HAP-1 (cell line): ENCODE measurements around the gene STX12.
"Not testable (repeated sequence)": the region's sequence is repeated elsewhere in the genome, so short reads cannot be mapped to it uniquely, and the experiment has no call there.

Experiments
- DNase-seq, 2 experiments: peaks; one replicate each; pipeline ENCODE4 v3.0.0-alpha.2; 2016 to 2020; ENCODE audit warnings: low spot score in 2 of 2
- H3K27me3 ChIP-seq: fragments of 250-450 bp; sonication (Bioruptor Pico); 2 replicates; pipeline ENCODE4 v1.5.1; 2020; ENCODE audit warnings: low read depth, mild to moderate bottlenecking, moderate library complexity
- H3K36me3 ChIP-seq: fragments of 250-450 bp; sonication (Bioruptor Pico); replicated peaks from 2 replicates; pipeline ENCODE4 v1.5.1; 2020; ENCODE audit warnings: mild to moderate bottlenecking
- H3K4me1 ChIP-seq: fragments of 250-450 bp; sonication (Bioruptor Pico); 2 replicates; pipeline ENCODE4 v1.5.1; 2020; ENCODE audit warnings: mild to moderate bottlenecking
- H3K4me3 ChIP-seq: fragments of 250-450 bp; sonication (Bioruptor Pico); 2 replicates; pipeline ENCODE4 v1.5.1; 2020; ENCODE audit warnings: mild to moderate bottlenecking, moderate library complexity
- H3K9me3 ChIP-seq: fragments of 250-450 bp; sonication (Bioruptor Pico); 2 replicates; pipeline ENCODE4 v1.5.1; 2020; ENCODE audit warnings: mild to moderate bottlenecking, moderate library complexity
- in situ Hi-C: fragments of 300-500 bp; cut with MboI; formaldehyde crosslinking; loops from 3 replicates; pipeline ENCODE4 v1.14.3; 2020; ENCODE audit warnings: low sequenced_read_pairs, inconsistent platforms, mixed read lengths

STX12 gene

GRCh38 chr1:27858949-27859576 lies 86.0 kb downstream of the STX12 start:
- in situ Hi-C loops = no loop called here
- no peaks in the 10 kb centered on the region for H3K27me3 ChIP-seq
- no peaks in the 10 kb centered on the region for H3K36me3 ChIP-seq
- no peaks in the 10 kb centered on the region for H3K9me3 ChIP-seq
- no peak for DNase-seq
- no peaks in the 10 kb centered on the region for H3K4me1 ChIP-seq
- H3K4me3 ChIP-seq = no peak overlapping the region

- in situ Hi-C loops = no loop called here
- no peaks in the 10 kb centered on the region for H3K36me3 ChIP-seq
- no peaks in the 10 kb centered on the region for H3K9me3 ChIP-seq
- no peak overlapping the region for H3K4me3 ChIP-seq
- DNase-seq = no peak
- H3K27me3 ChIP-seq = no peaks in the 10 kb centered on the region
- no peaks in the 10 kb centered on the region for H3K4me1 ChIP-seq
Observed at GRCh38 chr1:27861436-27861835, 88.4 kb downstream of the STX12 start.

DNA sequence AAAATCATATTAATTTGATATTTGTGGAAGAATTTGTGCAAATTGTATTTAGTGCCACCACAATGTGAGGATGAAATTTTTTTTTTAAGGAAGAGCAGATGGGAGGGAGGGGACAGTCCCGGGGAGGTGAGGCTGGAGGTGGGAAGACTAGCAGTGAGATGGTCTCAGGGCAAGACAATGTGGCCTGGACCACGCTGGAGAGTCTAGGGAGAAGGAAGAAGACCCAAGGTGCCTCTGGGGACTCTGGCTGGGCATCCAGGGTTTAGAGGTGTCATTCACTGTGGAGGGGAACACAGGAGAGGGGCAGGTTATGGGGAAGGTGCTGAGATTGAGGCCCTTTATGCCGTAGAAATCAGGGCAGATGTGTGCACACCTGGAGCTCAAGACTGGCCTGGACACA lies 89.0 kb downstream of the STX12 start:
- no peaks in the 10 kb centered on the region for H3K4me1 ChIP-seq
- H3K36me3 ChIP-seq = no peaks in the 10 kb centered on the region
- H3K4me3 ChIP-seq = no peak overlapping the region
- no peaks in the 10 kb centered on the region for H3K9me3 ChIP-seq
- no peaks in the 10 kb centered on the region for H3K27me3 ChIP-seq
- DNase-seq = no peak
- in situ Hi-C loops = no loop called here

GRCh38 chr1:27862671-27863537 lies 89.9 kb downstream of the STX12 start:
- H3K4me1 ChIP-seq = no peaks in the 10 kb centered on the region
- H3K36me3 ChIP-seq = no peaks in the 10 kb centered on the region
- no peak overlapping the region for H3K4me3 ChIP-seq
- no peaks in the 10 kb centered on the region for H3K27me3 ChIP-seq
- in situ Hi-C loops = no loop called here
- H3K9me3 ChIP-seq = no peaks in the 10 kb centered on the region
- no peak for DNase-seq

- DNase-seq = no peak
- in situ Hi-C loops = no loop called here
Observed at GRCh38 chr1:27863538-27863915, 90.5 kb downstream of the STX12 start.

DNA sequence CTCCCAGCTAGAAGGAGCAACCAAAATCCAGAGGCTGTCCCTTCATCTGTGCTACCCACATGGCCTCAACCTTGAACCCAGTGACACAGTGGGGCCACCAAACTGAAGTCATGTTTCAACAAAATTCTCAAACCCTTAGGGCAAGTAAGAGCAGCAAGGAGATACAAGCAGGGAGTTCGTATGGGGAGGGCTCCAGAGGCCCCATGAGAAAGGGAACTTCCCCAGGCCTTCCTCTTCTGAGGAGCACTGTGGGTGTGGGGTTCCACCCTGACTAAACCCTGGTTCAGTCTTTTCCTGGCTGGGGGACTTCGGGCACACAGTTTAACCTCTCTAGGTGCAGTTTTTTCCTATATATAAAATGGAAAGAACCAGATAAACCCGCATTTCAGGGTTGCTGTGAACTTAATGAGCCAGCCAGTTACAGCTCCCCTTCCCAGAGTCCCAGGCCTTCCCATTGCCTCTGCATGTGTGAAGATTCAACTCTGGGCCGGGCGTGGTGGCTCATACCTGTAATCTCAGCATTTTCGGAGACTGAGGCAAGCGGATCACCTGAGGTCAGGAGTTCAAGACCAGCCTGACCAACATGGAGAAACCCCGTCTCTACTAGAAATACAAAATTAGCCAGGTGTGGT lies 91.4 kb downstream of the STX12 start:
- Histone ChIP-seq H3K4me1 (no peaks in the 10 kb centered on the region), H3K27me3 (no peaks in the 10 kb centered on the region), H3K9me3 (no peaks in the 10 kb centered on the region), H3K36me3 (no peaks in the 10 kb centered on the region), H3K4me3 (no peak overlapping the region)
- no peak for DNase-seq
- in situ Hi-C loops = no loop called here

More at GRCh38 chr1:27863538-27863915, 90.5 kb downstream of the STX12 start:
- no peaks in the 10 kb centered on the region for H3K4me1 ChIP-seq
- no peak overlapping the region for H3K4me3 ChIP-seq
- H3K36me3 ChIP-seq = no peaks in the 10 kb centered on the region
- no peaks in the 10 kb centered on the region for H3K27me3 ChIP-seq
- H3K9me3 ChIP-seq = no peaks in the 10 kb centered on the region

DNA sequence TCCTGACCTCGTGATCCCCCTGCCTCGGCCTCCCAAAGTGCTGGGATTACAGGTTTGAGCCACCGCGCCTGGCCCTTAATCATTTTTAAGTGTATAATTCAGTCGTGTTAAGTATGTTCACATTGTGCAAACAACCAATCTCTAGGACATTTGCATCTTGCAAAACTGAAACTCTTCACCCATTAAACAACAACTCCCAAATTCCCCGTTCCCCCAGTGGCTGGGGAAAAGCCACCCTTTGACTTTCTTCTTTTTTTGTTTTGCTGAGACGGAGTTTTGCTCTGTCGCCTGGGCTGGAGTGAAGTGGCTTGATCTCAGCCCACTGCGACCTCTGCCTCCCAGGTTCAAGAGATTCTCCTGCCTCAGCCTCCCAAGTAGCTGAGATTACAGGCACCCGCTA lies 92.8 kb downstream of the STX12 start:
- no peaks in the 10 kb centered on the region for H3K4me1 ChIP-seq
- in situ Hi-C loops = no loop called here
- DNase-seq = no peak

GRCh38 chr1:27868556-27868931 lies 95.5 kb downstream of the STX12 start:
- no peaks in the 10 kb centered on the region for H3K36me3 ChIP-seq
- H3K27me3 ChIP-seq = no peaks in the 10 kb centered on the region
- in situ Hi-C loops = no loop called here
- H3K4me3 ChIP-seq = no peak overlapping the region
- DNase-seq = no peak
- H3K4me1 ChIP-seq = peaks cover 4% of the 10 kb centered on the region
- no peaks in the 10 kb centered on the region for H3K9me3 ChIP-seq

More for the DNA sequence above, 92.8 kb downstream of the STX12 start:
- no peaks in the 10 kb centered on the region for H3K27me3 ChIP-seq
- no peaks in the 10 kb centered on the region for H3K9me3 ChIP-seq
- no peak overlapping the region for H3K4me3 ChIP-seq
- no peaks in the 10 kb centered on the region for H3K36me3 ChIP-seq

DNA sequence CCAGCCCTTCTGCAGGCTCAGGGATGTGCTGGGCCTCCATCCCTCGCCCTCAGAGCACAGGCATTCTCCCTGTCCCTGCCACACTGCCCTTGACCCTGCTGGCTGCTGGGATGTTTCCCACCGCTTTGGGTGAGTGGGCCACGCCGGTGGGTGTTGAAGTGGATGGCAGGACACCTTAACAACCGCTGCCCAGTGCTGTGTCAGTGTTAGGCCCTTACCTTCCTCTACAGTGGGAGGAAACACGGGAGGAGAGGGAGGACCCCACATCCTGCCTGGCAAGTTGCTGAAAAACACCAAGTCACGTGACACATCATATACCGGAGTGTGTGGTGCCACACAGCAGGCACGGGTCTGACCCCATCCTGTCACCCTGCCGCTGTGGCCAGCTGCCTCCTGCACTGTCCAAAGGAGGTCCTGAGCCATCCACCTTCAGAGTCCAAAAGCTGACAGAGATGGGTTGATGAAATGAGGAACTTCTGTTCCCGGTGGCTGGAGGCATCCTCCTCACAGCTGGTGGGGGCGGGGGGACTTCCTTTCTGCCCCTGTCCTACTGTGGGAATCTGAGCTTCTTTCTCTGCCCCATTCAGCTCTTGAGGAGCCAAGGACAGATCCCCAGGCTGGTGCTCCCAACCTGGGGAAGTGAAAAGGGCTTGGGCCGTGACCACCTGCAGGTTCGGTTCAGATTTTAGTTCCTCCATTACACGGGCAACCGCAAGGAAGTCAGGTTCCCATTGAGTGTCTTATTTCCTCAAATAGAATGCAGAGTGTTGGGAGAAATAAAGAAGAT lies 96.1 kb downstream of the STX12 start:
- Histone ChIP-seq H3K36me3 (no peaks in the 10 kb centered on the region), H3K4me3 (no peak overlapping the region), H3K4me1 (peaks cover 4% of the 10 kb centered on the region), H3K9me3 (no peaks in the 10 kb centered on the region), H3K27me3 (no peaks in the 10 kb centered on the region)
- in situ Hi-C loops = no loop called here
- DNase-seq = no peak

DNA sequence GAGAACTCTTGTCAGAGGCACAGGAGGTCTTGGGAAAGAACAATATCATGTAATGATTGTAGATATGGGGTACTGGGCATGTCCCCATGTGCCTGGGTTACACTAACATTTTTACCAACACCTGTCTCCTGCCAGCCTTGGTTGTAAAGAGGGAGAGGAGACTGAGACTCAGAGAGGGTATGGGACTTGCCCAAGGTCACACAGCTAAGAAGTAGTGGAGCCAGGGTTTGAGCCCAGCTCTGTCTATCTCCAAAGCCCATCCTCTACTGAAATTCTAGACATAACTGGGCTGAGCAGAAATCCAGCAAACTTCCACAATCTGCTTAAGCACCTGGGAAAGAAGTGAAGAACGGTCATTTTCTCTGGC lies 96.7 kb downstream of the STX12 start:
- no peak for DNase-seq
- H3K27me3 ChIP-seq = no peaks in the 10 kb centered on the region
- H3K4me1 ChIP-seq = peaks cover 4% of the 10 kb centered on the region
- in situ Hi-C loops = no loop called here
- H3K9me3 ChIP-seq = no peaks in the 10 kb centered on the region
- H3K36me3 ChIP-seq = no peaks in the 10 kb centered on the region
- H3K4me3 ChIP-seq = no peak overlapping the region

DNA sequence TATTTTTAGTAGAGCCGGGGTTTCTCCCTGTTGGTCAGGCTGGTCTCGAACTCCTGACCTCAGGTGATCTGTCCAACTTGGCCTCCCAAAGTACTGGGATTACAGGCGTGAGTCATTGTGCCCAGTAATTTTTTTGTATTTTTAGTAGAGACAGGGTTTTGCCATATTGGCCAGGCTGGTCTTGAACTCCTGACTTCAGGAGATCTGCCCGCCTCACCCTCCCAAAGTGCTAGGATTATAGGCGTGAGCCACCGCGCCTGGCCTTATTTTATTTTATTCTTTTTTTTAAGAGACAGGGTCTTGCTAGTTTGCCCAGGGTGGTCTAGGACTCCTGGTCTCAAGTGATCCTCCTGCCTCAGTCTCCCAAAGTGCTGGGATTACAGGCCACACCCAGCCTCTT lies 98.1 kb downstream of the STX12 start:
- H3K27me3 ChIP-seq, H3K36me3 ChIP-seq, H3K4me1 ChIP-seq, H3K4me3 ChIP-seq, DNase-seq, in situ Hi-C loops, H3K9me3 ChIP-seq: not testable (repeated sequence)

DNA sequence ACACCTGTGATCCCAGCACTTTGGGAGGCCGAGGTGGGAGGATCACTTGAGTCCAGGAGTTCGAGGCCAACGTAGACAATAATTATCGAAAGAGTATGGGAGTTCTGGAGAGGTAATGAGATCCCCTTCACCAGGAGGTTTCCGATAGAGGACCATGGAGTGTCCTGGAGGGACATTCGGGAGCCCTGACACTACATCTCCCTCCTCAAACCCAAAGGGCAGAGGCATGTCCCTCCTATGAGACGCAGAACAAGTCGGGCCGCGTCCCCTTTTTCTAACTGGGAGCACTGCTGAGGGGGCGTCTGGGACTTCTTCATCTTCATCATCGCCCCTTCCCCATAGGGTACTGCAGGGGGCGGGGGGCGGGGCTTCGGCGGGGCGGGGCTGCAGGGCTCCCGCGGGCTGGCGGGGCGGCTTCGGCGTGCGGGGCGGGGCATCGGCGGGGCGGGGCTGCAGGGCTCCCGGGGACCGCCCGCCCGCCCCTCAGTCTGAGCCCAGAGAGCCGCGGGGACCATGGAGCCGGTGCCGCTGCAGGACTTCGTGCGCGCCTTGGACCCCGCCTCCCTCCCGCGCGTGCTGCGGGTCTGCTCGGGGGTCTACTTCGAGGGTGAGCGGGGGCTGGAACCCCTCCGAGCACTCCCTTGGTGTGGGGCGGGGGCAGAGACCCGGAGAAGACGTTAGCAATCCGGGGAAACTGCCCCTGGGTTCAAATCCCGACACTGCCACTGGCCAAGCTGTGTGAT lies 99.2 kb downstream of the STX12 start, which contains the start of gene THEMIS2:
Gene THEMIS2, plus strand, starts transcription at position 486 of the 743 bp plus-strand sequence. Its CDS starts 28 bp downstream, at position 514.
- peak; percentile 30 to 89 for DNase-seq
- Histone ChIP-seq H3K9me3 (no peaks in the 10 kb centered on the region), H3K27me3 (no peaks in the 10 kb centered on the region), H3K4me1 (peaks cover 4% of the 10 kb centered on the region), H3K4me3 (peak within 1 kb of the TSS; percentile 71), H3K36me3 (no peaks in the 10 kb centered on the region)
- in situ Hi-C loops = no loop called here
